GM12873 (cell line): ENCODE measurements around the gene FBXL15.

Experiments used
- TF ChIP-seq, protein P1 (sequence below): IDR thresholded peaks from 2 replicates; pipeline ENCODE4 v1.5.1; 2012; ENCODE audit warnings: low read depth, mild to moderate bottlenecking, moderate library complexity, low read length, control low read depth; ENCODE audit not compliant: insufficient read depth; ENCODE audit errors: missing control alignments

FBXL15 gene

GRCh38 chr10:102404361-102405107, 16.1 kb upstream of the FBXL15 start:
- TF ChIP-seq, protein P1, sequence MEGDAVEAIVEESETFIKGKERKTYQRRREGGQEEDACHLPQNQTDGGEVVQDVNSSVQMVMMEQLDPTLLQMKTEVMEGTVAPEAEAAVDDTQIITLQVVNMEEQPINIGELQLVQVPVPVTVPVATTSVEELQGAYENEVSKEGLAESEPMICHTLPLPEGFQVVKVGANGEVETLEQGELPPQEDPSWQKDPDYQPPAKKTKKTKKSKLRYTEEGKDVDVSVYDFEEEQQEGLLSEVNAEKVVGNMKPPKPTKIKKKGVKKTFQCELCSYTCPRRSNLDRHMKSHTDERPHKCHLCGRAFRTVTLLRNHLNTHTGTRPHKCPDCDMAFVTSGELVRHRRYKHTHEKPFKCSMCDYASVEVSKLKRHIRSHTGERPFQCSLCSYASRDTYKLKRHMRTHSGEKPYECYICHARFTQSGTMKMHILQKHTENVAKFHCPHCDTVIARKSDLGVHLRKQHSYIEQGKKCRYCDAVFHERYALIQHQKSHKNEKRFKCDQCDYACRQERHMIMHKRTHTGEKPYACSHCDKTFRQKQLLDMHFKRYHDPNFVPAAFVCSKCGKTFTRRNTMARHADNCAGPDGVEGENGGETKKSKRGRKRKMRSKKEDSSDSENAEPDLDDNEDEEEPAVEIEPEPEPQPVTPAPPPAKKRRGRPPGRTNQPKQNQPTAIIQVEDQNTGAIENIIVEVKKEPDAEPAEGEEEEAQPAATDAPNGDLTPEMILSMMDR: no peak

DNA sequence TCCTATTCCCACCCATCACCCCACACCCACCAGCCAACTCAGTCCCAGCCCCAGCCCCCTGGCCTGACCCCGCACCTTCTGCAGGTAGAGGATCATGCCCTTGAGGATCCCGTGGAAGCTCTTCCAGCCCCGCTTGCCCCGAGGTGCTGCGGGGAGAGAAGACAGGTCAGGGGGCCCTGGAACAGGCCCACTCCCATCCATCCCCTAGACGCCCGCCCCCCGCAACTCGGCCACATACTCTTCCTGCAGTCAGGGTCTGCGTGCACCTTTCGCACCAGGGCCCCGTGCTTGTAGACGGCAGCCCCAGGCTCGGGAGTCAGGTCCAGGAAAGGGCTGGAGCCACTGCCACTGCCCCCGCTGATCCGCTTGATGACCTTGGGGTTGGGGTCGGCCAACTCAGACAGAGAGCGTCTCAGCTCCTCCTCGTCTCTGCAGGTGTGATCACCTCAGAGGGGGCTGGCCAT, 15.5 kb upstream of the FBXL15 start:
- TF ChIP-seq, protein P1: no peak

GRCh38 chr10:102405632-102406031, 15.0 kb upstream of the FBXL15 start:
- TF ChIP-seq, protein P1: no peak

GRCh38 chr10:102406815-102407214, 13.8 kb upstream of the FBXL15 start:
- TF ChIP-seq, protein P1: no peak

DNA sequence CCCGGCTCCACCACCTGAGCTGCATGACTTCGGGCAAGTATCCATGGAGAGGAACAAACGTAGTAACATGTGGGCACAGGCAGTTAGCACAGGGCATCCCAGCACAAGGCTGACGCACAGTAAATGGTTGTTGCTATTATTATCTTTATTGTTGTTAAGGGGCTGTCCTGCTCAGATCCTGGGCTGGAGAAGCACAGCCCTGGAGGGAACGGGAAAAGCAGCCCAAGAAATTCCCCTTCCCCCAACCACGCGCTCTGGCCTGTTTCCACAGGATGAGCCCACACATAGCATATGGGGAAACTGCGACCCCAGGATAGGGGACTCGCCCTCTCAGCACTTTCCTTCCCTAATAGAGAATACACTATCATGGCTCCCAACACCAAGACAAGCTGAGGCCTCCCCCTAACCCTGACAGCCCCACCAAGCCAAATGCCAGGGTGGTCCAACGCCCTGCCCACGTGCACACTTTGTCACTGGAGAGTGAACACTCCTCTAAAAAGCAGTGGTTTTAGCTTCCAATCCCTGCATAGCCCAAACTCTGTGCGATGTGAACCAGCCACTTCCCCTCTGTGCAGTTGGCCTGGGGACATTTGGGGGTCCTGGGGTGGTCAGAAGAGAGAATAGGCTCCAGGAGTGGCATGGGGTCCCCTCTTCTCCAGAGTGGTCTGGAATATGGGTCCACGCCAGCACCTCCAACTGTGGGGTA, 13.1 kb upstream of the FBXL15 start:
- TF ChIP-seq, protein P1: no peak

GRCh38 chr10:102408131-102408727, 12.4 kb upstream of the FBXL15 start:
- TF ChIP-seq, protein P1: no peak

DNA sequence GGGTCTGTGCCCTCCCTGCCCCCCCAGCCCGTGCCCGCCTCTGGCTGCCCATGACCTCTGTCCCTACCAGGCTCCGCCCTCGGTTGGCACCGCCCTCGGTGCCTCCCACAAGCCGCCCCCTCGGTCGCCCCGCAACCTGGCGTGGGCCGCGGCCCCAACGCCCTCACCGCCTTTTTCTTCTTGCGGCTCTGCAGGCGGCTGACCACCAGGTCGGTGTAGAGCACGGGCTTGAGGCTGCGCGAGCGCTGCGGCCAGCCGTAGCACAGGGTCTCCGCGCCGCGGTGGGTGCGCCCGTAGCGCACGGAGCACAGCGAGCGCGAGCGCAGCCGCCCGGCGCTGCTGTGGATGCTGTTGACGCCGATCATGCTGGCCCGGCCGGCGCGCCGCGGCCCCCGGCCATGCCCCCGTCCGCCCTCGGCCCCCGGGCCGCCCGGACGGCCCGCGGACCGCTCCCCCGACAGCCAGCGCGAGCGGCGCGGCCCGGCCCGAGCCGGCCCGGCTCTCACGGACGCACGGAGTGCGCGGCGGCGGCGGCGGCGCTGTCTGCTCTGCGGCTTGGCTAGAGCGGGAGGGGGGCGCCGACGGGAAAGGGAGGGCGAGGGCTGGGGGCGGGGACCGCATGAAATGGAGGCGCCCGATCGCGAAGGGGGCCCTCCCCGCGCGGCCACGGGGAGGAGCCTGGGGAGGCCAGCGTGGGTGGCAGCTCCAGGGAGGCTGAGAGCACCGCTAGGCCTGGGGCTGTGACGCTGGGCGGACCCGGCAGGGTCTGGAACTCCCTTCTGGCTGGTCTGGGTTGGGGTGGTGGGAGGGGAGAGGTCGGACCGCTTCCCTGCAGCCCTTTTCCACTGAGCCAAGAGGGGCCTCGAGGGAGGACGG, 11.7 kb upstream of the FBXL15 start:
- TF ChIP-seq, protein P1: no peak
